PC-9 (cell line): ENCODE data around the gene UNC5B. TPM values are rescaled to one million over a fixed set of nuclear protein-coding genes. Genes with fewer than 3 reads are reported as not detected.

ENCODE experiments used
- BruUV-seq: library from RNA; stranded (reverse); fragments of 400-500 nt; replicated peaks from 2 replicates; lab custom pipeline; 2021; lab: Mats Ljungman, UMichigan
- CTCF ChIA-PET: fragments of 300-600 bp; sonication (Branson Sonifier 250); formaldehyde crosslinking; loops from one replicate; lab custom pipeline; 2022; ENCODE audit warnings: antibody characterized with exemption; lab: Charles Lee
- POLR2A ChIA-PET: fragments of 300-600 bp; sonication (Branson Sonifier 250); formaldehyde crosslinking; loops from one replicate; lab custom pipeline; 2022; ENCODE audit warnings: antibody characterized with exemption; ENCODE audit not compliant: unreplicated experiment; lab: Charles Lee
- DNase-seq, 2 experiments: peaks; one replicate each; pipeline versions ENCODE4 v3.0.0 to v3.0.0-alpha.2; 2015 to 2022; ENCODE audit warnings: mixed read lengths in 1 of 2
- H2AFZ ChIP-seq: fragments of 200-600 bp; sonication (generic); 2 replicates; pipeline ENCODE4 v1.8.1; 2017; ENCODE audit warnings: antibody characterized with exemption
- H3F3A ChIP-seq: fragments of 200-600 bp; sonication (generic); 2 replicates; pipeline ENCODE4 v1.8.1; 2017; ENCODE audit warnings: antibody characterized with exemption, mild to moderate bottlenecking, low read depth; ENCODE audit not compliant: insufficient read depth
- H3K27ac ChIP-seq: fragments of 200-600 bp; sonication (generic); 2 replicates; pipeline ENCODE4 v1.6.1; 2016; ENCODE audit warnings: mixed run types
- H3K27me3 ChIP-seq: fragments of 200-600 bp; sonication (generic); 2 replicates; pipeline ENCODE4 v1.6.1; 2016; ENCODE audit warnings: low read depth, mixed run types; ENCODE audit not compliant: insufficient read depth
- H3K36me3 ChIP-seq: fragments of 200-600 bp; sonication (generic); 2 replicates; pipeline ENCODE4 v1.6.1; 2016; ENCODE audit warnings: low read depth, mixed run types
- H3K4me1 ChIP-seq: fragments of 200-600 bp; sonication (generic); replicated peaks from 2 replicates; pipeline ENCODE4 v1.6.1; 2016; ENCODE audit warnings: mixed run types; ENCODE audit not compliant: insufficient read depth
- H3K4me2 ChIP-seq: fragments of 200-600 bp; sonication (generic); 2 replicates; pipeline ENCODE4 v1.6.1; 2017; ENCODE audit warnings: mixed run types
- H3K4me3 ChIP-seq: fragments of 200-600 bp; sonication (generic); 2 replicates; pipeline ENCODE4 v1.6.1; 2016; ENCODE audit warnings: mixed run types
- H3K79me2 ChIP-seq: fragments of 200-600 bp; sonication (generic); 2 replicates; pipeline ENCODE4 v1.6.1; 2017; ENCODE audit warnings: low read depth, mixed run types
- H3K9me2 ChIP-seq: fragments of 200-600 bp; sonication (generic); 2 replicates; pipeline ENCODE4 v1.8.1; 2017; ENCODE audit warnings: mild to moderate bottlenecking; ENCODE audit not compliant: insufficient read depth
- H3K9me3 ChIP-seq: fragments of 200-600 bp; sonication (generic); 2 replicates; pipeline ENCODE4 v1.8.1; 2016; ENCODE audit warnings: low read depth; ENCODE audit not compliant: insufficient read depth
- H4K20me1 ChIP-seq: fragments of 200-600 bp; sonication (generic); 2 replicates; pipeline ENCODE4 v1.8.1; 2017; ENCODE audit not compliant: insufficient read depth
- CTCF ChIP-seq: fragments of 200-600 bp; sonication (generic); conservative IDR thresholded peaks from 2 replicates; pipeline ENCODE4 v1.6.1; 2017; ENCODE audit warnings: mixed run types, antibody characterized with exemption, mild to moderate bottlenecking, moderate library complexity
- EZH2 ChIP-seq: fragments of 200-600 bp; sonication (generic); IDR thresholded peaks from 2 replicates; pipeline ENCODE4 v1.8.0; 2017; ENCODE audit warnings: antibody characterized with exemption, low read depth
- intact Hi-C: fragments of 100-400 bp; cut with micrococcal nuclease; formaldehyde crosslinking; loops from one replicate; pipeline ENCODE4 v1.10.0; 2022; ENCODE audit not compliant: unreplicated experiment
- total RNA-seq: library from RNA; stranded (reverse); gene quantifications from 2 replicates; pipeline ENCODE4 v1.2.3, GENCODE V29; 2021

Gene UNC5B
- total RNA-seq, 1 experiment from 2014 or later, result 1.7 TPM

- no peak overlapping the region for H2AFZ ChIP-seq
- POLR2A ChIA-PET, result no interaction called here
- no peaks in the 10 kb centered on the region for H3K9me2 ChIP-seq
- BruUV-seq, result no TSS peak
- H3K4me1 ChIP-seq, result peaks cover 38% of the 10 kb centered on the region
- no peaks in the 10 kb centered on the region for H3K9me3 ChIP-seq
- H3K27ac ChIP-seq, result no peak overlapping the region
- H3K36me3 ChIP-seq, result no peaks in the 10 kb centered on the region
- no peaks in the 10 kb centered on the region for H3K79me2 ChIP-seq
- H3K27me3 ChIP-seq, result no peaks in the 10 kb centered on the region
- no peak for TF ChIP-seq EZH2
- TF ChIP-seq CTCF, result no peak
- peaks cover 18% of the 10 kb centered on the region for H3F3A ChIP-seq
- intact Hi-C loops, result loop anchor here (5.0 kb wide), 1 partner anchor 48 kb away; the partner anchor contains the start of gene UNC5B
- peak in 1 of 2 experiments; percentile 36 for DNase-seq
- no peaks in the 10 kb centered on the region for H4K20me1 ChIP-seq
- CTCF ChIA-PET, result interaction anchor here (0.5 to 0.7 kb wide), 3 partner anchors 55 to 711 kb away, joined by 3 to 4 read pairs (median 3); no protein-coding TSS in a partner anchor
- no peak overlapping the region for H3K4me3 ChIP-seq
- 0 out of 2 replicates have a peak overlapping the region, but pooled peaks have one; percentile 8 for H3K4me2 ChIP-seq
Observed at GRCh38 chr10:71259815-71260501, 47.6 kb downstream of the UNC5B start.

GRCh38 chr10:71260622-71261325 is 48.4 kb downstream of the UNC5B start:
- no peaks in the 10 kb centered on the region for H4K20me1 ChIP-seq
- BruUV-seq, result no TSS peak
- no peak overlapping the region for H3K4me2 ChIP-seq
- no peaks in the 10 kb centered on the region for H3K36me3 ChIP-seq
- no peaks in the 10 kb centered on the region for H3K79me2 ChIP-seq
- intact Hi-C loops, result no loop called here
- POLR2A ChIA-PET, result no interaction called here
- no peak overlapping the region for H3K27ac ChIP-seq
- H3K9me2 ChIP-seq, result no peaks in the 10 kb centered on the region
- no peaks in the 10 kb centered on the region for H3K27me3 ChIP-seq
- no peak for DNase-seq
- no peak overlapping the region for H3K4me3 ChIP-seq
- H3F3A ChIP-seq, result peaks cover 10% of the 10 kb centered on the region
- H3K9me3 ChIP-seq, result no peaks in the 10 kb centered on the region
- H2AFZ ChIP-seq, result no peak overlapping the region
- TF ChIP-seq CTCF (no peak), EZH2 (no peak)
- CTCF ChIA-PET, result interaction anchor here (0.5 kb wide), 1 partner anchor 712 kb away, joined by 3 read pairs; no protein-coding TSS in a partner anchor
- H3K4me1 ChIP-seq, result peaks cover 29% of the 10 kb centered on the region

GRCh38 chr10:71262027-71262426 is 49.7 kb downstream of the UNC5B start:
- H4K20me1 ChIP-seq, result no peaks in the 10 kb centered on the region
- no TSS peak for BruUV-seq
- H2AFZ ChIP-seq, result no peak overlapping the region
- H3K36me3 ChIP-seq, result no peaks in the 10 kb centered on the region
- H3K4me1 ChIP-seq, result peaks cover 17% of the 10 kb centered on the region
- TF ChIP-seq CTCF (no peak), EZH2 (no peak)
- no peaks in the 10 kb centered on the region for H3K27me3 ChIP-seq
- H3K27ac ChIP-seq, result no peak overlapping the region
- H3K4me2 ChIP-seq, result no peak overlapping the region
- no peaks in the 10 kb centered on the region for H3K79me2 ChIP-seq
- ChIA-PET POLR2A (no interaction called here), CTCF (no interaction called here)
- no peak for DNase-seq
- no peaks in the 10 kb centered on the region for H3F3A ChIP-seq
- no peak overlapping the region for H3K4me3 ChIP-seq
- no peaks in the 10 kb centered on the region for H3K9me3 ChIP-seq
- no peaks in the 10 kb centered on the region for H3K9me2 ChIP-seq
- intact Hi-C loops, result no loop called here
